GM19397 (cell line): ENCODE data around the gene RASSF1.

Experiments used
- ATAC-seq: cut with Tn5 transposase; IDR thresholded peaks from one replicate; pipeline ENCODE4 v1.9.1; 2021; ENCODE audit warnings: mild to moderate bottlenecking, moderate library complexity; ENCODE audit not compliant: unreplicated experiment

The RASSF1 gene

GRCh38 chr3:50365842-50366220 lies 25.2 kb upstream of the RASSF1 start:
- no peak for ATAC-seq

DNA sequence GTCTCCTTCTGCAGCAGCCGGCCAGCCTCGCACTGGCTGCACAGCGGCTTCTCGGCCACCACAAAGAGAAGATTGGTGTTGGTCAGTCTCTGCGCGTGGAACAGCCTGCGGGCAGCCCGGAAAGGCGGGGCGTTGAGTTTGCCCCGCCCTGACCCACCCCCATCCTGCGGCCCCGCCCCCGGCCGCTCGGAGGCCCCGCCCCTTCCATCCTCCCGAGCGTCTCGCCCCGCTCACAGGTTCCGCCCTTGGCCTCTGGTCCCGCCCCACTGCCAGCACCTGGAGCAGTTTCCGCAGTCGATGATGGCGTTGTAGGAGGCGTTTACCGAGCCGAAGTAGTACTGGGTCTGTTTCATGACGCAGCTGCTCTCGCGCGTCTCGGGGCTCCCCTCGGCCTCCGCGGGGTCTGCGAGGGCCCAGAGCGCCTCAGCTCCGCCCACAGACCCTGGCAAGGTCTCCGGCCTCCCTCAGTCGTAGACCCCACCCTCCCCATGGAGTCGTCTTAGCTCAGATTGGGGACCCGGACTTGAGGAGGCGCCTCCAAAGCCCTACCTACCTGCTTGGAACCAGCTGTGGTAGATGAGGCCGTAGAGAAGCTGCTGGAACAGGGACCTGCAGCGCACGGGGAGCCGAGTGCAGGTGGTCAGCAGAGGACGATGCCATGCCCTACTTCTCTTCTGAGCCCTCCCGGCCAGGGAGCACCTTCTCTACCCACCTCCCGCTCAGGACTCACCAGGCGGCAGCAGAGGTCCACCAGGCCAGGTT lies 24.6 kb upstream of the RASSF1 start:
- ATAC-seq, result peak; percentile 81

DNA sequence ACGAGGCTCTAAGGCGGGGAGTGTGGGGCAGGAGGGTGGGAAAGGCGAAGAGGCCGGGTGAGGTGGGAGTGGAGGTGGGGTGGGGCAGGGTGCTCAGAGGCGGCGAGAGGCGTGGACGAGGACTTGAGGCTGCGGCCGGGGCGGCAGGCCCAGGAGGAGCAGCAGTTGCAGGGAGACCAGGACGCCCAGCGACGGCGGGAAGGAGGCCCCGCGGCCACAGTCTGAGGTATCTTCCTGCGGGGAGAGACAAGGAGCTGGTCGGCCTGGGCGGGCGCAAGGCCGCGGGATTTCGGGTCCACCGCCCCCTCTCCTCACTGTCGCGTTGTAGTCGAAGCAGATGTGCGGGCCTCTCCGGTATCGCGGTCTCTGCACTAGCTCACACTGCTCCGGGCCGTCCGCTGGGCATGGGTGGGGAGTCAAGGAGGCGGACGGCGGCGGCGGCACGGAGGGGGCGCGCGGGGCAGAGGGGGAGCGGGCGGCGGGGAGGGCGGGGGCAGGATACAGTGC lies 24.0 kb upstream of the RASSF1 start:
- no peak for ATAC-seq

DNA sequence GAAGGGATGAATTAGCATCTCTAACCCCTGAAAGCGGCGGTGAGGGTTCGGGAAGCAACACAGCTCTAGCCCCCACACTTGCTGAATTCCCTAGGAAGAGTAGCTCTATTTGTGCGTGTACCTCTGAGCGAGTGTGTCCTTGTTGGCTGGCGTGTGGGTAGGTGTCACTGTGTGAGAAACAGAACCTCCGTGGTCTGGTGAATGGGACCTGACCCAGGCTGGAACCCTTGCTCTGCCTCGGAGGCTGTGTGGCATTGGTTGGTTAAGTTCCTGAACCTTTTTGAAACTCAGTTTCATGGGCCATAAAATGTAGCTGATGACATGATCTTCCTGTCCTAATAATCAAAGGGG lies 19.1 kb upstream of the RASSF1 start:
- no peak for ATAC-seq

GRCh38 chr3:50358911-50359759 lies 18.5 kb upstream of the RASSF1 start, which contains the start of gene TMEM115:
TMEM115 (minus strand) TSS chr3:50359521; CDS start chr3:50359063, 458 bp downstream.
- peak; percentile 95 for ATAC-seq

GRCh38 chr3:50358355-50358910 lies 17.8 kb upstream of the RASSF1 start:
- no peak for ATAC-seq

- ATAC-seq, result no peak
These were observed 16.8 kb upstream of the RASSF1 start for GRCh38 chr3:50357481-50357880.

GRCh38 chr3:50356553-50356952 lies 15.9 kb upstream of the RASSF1 start:
- no peak for ATAC-seq

GRCh38 chr3:50355829-50356552 lies 15.4 kb upstream of the RASSF1 start:
- no peak for ATAC-seq

- no peak for ATAC-seq
These were observed 14.2 kb upstream of the RASSF1 start for GRCh38 chr3:50354850-50355249.

DNA sequence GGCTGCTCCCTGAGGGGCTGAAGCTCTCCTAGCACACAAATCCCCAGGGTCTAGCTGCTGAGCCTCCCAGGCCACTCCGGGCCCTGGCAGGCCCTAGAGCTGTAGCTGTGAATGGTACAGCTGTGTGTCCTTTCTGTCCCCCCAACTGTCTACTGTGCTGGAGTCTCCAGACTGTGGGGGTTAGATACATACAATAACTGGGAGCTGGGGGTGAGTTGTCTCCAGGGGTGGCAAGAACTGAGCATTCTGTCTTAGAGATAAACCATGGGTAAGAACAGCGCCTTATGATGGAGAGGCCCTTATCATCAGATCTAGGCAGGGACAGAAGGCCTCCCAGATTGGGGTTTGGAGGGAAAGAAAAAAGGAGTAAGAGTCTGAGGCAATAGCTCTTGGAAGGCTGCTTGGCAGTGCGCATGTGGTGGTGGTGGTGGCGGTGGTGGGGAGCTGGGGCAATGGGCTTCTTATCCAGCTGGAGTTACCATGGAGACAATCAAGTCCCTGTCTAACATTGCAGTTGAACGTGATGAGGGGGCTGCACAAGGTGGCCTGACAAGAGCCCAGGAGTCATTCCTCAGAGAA lies 13.6 kb upstream of the RASSF1 start:
- ATAC-seq, result no peak

DNA sequence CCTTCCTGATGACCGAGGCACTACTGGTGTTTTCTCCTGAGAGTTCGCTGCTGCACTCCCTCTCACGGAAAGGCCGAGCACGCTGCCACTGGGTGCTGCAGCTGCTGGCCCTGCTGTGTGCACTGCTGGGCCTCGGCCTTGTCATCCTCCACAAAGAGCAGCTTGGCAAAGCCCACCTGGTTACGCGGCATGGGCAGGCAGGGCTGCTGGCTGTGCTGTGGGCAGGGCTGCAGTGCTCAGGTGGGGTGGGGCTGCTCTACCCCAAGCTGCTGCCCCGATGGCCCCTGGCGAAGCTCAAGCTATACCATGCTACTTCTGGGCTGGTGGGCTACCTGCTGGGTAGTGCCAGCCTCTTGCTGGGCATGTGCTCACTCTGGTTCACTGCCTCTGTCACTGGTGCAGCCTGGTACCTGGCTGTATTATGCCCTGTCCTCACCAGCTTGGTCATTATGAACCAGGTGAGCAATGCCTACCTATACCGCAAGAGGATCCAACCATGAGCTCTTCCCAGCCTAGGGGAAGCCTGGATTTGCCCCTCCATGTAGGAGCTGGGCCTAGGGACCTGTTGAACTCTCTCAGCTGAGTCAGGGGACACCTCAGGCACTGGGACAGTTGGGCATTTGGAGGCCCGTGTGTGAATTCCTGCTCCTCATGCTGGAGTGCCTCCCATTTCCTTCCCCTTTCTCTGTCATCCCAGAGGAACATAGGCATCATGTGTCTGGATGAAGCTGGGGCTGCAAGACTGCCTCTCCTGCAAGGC lies 12.8 kb upstream of the RASSF1 start:
- no peak for ATAC-seq

GRCh38 chr3:50352781-50353180 lies 12.1 kb upstream of the RASSF1 start:
- ATAC-seq, result no peak

DNA sequence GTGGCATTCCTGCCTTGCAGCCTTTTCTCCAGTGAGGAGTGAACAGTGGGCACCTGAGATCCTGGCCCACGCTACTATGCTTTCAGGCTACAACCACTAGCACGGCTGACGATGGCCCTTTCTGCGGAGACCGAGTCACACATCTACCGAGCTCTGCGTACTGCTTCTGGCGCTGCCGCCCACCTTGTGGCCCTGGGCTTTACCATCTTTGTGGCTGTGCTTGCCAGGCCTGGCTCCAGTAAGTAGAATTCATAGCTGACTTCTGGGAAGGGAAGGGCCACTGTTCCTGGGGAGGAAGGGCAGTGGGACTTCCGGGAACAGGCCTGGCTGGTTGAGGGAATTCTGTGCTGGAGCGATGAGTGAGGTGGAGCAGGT lies 10.7 kb upstream of the RASSF1 start:
- ATAC-seq, result no peak

DNA sequence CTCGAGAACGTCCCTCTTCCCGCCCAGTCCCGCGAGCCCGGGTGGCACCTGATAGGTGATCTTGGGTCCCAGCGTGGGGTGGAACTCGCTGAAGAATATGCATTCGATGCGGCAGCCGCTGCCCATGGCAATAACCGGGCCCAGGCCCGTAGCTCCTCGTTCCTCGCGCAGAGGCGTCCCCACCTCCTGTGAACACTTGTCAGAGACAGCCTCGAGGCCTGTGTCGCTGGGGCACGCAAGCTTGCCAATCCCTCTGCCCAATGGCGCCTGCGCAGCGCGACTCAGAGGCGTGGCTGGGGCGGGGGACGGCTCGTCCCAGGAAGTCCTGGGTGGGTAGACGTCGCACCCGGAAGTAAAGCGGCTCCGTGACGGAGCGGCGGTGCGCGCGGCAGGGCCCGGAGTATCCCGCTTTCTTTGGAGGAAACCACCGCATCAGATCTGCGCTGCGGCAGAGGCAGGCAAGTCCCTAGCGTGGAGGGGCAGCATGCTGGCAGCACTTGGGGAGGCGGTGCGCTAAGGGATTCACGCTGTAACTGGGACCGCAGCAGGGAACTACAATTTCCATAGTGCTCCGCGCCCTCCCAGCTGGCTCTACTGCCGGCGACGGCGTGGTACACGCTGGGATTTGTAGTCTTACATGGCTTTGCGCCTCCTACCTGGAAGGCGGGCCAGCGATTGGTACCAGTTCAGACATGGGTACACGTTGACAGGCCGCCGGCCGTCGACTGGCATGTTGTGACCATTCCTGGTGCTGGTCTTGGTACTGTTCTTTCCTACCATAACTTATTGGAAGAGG lies 10.1 kb upstream of the RASSF1 start, which contains the start of the genes CYB561D2 and NPRL2:
TSS of gene CYB561D2 (plus strand) at position 336 of the 796 bp plus-strand sequence. CDS start 572 bp downstream, outside the sequence.
TSS of gene NPRL2 (minus strand) at position 249 of the 796 bp plus-strand sequence. CDS start at position 126, 123 bp downstream.
- peak; percentile 84 for ATAC-seq

- ATAC-seq, result no peak
These were observed 9.5 kb upstream of the RASSF1 start for GRCh38 chr3:50350213-50350526.

- ATAC-seq, result no peak
These were observed 6.7 kb upstream of the RASSF1 start for GRCh38 chr3:50347187-50347813.

- no peak for ATAC-seq
These were observed 5.1 kb upstream of the RASSF1 start, which contains the start of gene ZMYND10 for GRCh38 chr3:50345586-50346234. ZMYND10 (minus strand) TSS chr3:50345732; CDS start chr3:50345579, 153 bp downstream.
